K562 (cell line): Measurements from ENCODE around the gene AHCY. TPM values are rescaled to one million over a fixed set of nuclear protein-coding genes. Genes with fewer than 3 reads are reported as not detected.

Experiments used
- ATAC-seq: fragments of 200-7000 bp; cut with Tn5 transposase; 3 replicates; pipeline ENCODE4 v1.9.1; 2020; ENCODE audit warnings: moderate library complexity
- BruUV-seq: library from RNA; stranded (reverse); fragments of 400-500 nt; replicated peaks from 2 replicates; lab custom pipeline; 2021; lab: Mats Ljungman, UMichigan
- CTCF ChIA-PET: fragments of 300-600 bp; formaldehyde crosslinking; extraction: SDS; loops from one replicate; lab custom pipeline; 2021; ENCODE audit warnings: low intra/inter-chr PET ratio; lab: Yijun Ruan, JAX
- POLR2A ChIA-PET: fragments of 300-600, 350-650 bp; sonication (Branson Sonifier 250); formaldehyde crosslinking; extraction: SDS; loops from one replicate; lab custom pipeline; 2021; ENCODE audit warnings: antibody characterized with exemption, inconsistent platforms; lab: Yijun Ruan, JAX
- DNase-seq, 4 experiments: peaks; one replicate each; pipeline versions ENCODE4 v3.0.0 to v3.0.0-alpha.2; 2011 to 2018; ENCODE audit warnings: low spot score in 3 of 4, mixed read lengths in 3 of 4; ENCODE audit errors: extremely low read depth in 1 of 4
- FAIRE-seq: peaks from 2 replicates; lab custom pipeline; 2011; peaks lifted over from hg19 to GRCh38; lab: Jason Lieb, UNC
- H2AFZ ChIP-seq: 2 replicates; pipeline ENCODE4 v1.6.0; 2011; ENCODE audit warnings: low read depth, low read length, control low read depth, inconsistent platforms
- H3K27ac ChIP-seq: fragments of 200-600 bp; 3 replicates; pipeline ENCODE4 v1.8.0; 2011; ENCODE audit warnings: low read depth, mild to moderate bottlenecking, control low read depth, inconsistent platforms, low read length, moderate library complexity, mixed read lengths; ENCODE audit errors: extremely low read depth
- H3K27me3 ChIP-seq, 2 experiments: fragments of 300-600 bp in 1 of 2; 2 replicates in 1 of 2; 3 replicates in 1 of 2; pipeline versions ENCODE4 v1.6.0 to v1.8.0; 2011; ENCODE audit warnings: inconsistent platforms in 2 of 2, low read length in 2 of 2, mild to moderate bottlenecking in 1 of 2, mixed read lengths in 1 of 2, moderate library complexity in 1 of 2; ENCODE audit not compliant: control insufficient read depth in 2 of 2, insufficient read depth in 2 of 2
- H3K36me3 ChIP-seq: fragments of 300-600 bp; 3 replicates; pipeline ENCODE4 v1.8.0; 2011; ENCODE audit warnings: mild to moderate bottlenecking, low read length, inconsistent platforms; ENCODE audit not compliant: control insufficient read depth, insufficient read depth
- H3K4me1 ChIP-seq, 2 experiments: fragments of 200-600 bp in 1 of 2; replicated peaks in 1 of 2; 2 replicates in 1 of 2; 3 replicates in 1 of 2; pipeline versions ENCODE4 v1.5.1 to v1.8.0; 2011; ENCODE audit warnings: inconsistent platforms in 2 of 2, low read length in 2 of 2, mild to moderate bottlenecking in 1 of 2, mixed read lengths in 1 of 2, moderate library complexity in 1 of 2; ENCODE audit not compliant: control insufficient read depth in 2 of 2, insufficient read depth in 2 of 2
- H3K4me2 ChIP-seq: 2 replicates; pipeline ENCODE4 v1.6.1; 2011; ENCODE audit warnings: low read length, control low read depth, inconsistent platforms, mixed read lengths; ENCODE audit not compliant: insufficient read depth
- H3K4me3 ChIP-seq: fragments of 200-600 bp; sonication (generic), shearing (Covaris generic); 2 replicates; pipeline ENCODE4 v1.5.1; 2016; ENCODE audit warnings: control low read depth, inconsistent platforms
- H3K79me2 ChIP-seq: fragments of 200-600 bp; 3 replicates; pipeline ENCODE4 v1.8.0; 2011; ENCODE audit warnings: low read length, inconsistent platforms; ENCODE audit not compliant: control insufficient read depth, insufficient read depth
- H3K9ac ChIP-seq, 2 experiments: 2 replicates each; pipeline versions ENCODE4 v1.6.0 to v1.6.1; 2011; ENCODE audit warnings: low read depth in 2 of 2, low read length in 2 of 2, control low read depth in 1 of 2, inconsistent platforms in 1 of 2, mild to moderate bottlenecking in 1 of 2, mixed read lengths in 1 of 2; ENCODE audit not compliant: insufficient read depth in 1 of 2
- H3K9me1 ChIP-seq: one replicate; pipeline ENCODE4 v1.6.0; 2011; ENCODE audit warnings: inconsistent platforms, mild to moderate bottlenecking, low read length, moderate library complexity; ENCODE audit not compliant: control insufficient read depth, insufficient read depth
- H3K9me3 ChIP-seq: replicated peaks from 2 replicates; pipeline ENCODE4 v1.5.1; 2011; ENCODE audit warnings: low read depth, low read length, inconsistent platforms; ENCODE audit not compliant: control insufficient read depth, insufficient read depth
- H4K20me1 ChIP-seq: replicated peaks from 2 replicates; pipeline ENCODE4 v1.6.1; 2011; ENCODE audit warnings: low read length, inconsistent platforms, mixed read lengths; ENCODE audit not compliant: control insufficient read depth, insufficient read depth
- E4F1 ChIP-seq: fragments of 250-450 bp; sonication (Bioruptor Pico); IDR thresholded peaks from 2 replicates; pipeline ENCODE4 v1.5.0; 2021; ENCODE audit warnings: mild to moderate bottlenecking, borderline replicate concordance
- ESRRA ChIP-seq: fragments of 450-650 bp; IDR thresholded peaks from 2 replicates; pipeline ENCODE4 v1.6.1; 2014; ENCODE audit warnings: low read depth, mild to moderate bottlenecking, moderate library complexity, borderline replicate concordance
- HES1 ChIP-seq: fragments of 450-650 bp; IDR thresholded peaks from 2 replicates; pipeline ENCODE4 v1.6.1; 2016; ENCODE audit warnings: low read depth, mild to moderate bottlenecking, moderate library complexity
- HEY1 ChIP-seq: fragments of 250-450 bp; sonication (Bioruptor Pico); IDR thresholded peaks from 2 replicates; pipeline ENCODE4 v1.5.0; 2020; ENCODE audit warnings: mild to moderate bottlenecking, moderate library complexity, borderline replicate concordance
- MCM5 ChIP-seq: fragments of 450-650 bp; IDR thresholded peaks from 2 replicates; pipeline ENCODE4 v1.6.1; 2016; ENCODE audit warnings: low read depth
- RCOR1 ChIP-seq, 2 experiments: IDR thresholded peaks; 2 replicates each; pipeline ENCODE4 v1.6.1; 2012; ENCODE audit warnings: low read depth in 2 of 2, low read length in 2 of 2, borderline replicate concordance in 1 of 2, improper control_type of control experiment in 1 of 2
- SMC3 ChIP-seq: conservative IDR thresholded peaks from 2 replicates; pipeline ENCODE4 v1.6.1; 2011; ENCODE audit warnings: low read depth, low read length, improper control_type of control experiment; ENCODE audit not compliant: insufficient read depth
- TAF7 ChIP-seq: fragments of 450-650 bp; IDR thresholded peaks from 2 replicates; pipeline ENCODE4 v1.6.1; 2016; ENCODE audit warnings: missing genetic modification characterization, missing compliant biosample characterization
- TCFL5 ChIP-seq: fragments of 250-450 bp; sonication (Bioruptor Pico); conservative IDR thresholded peaks from 2 replicates; pipeline ENCODE4 v1.6.1; 2021; ENCODE audit warnings: mild to moderate bottlenecking, moderate library complexity, matching md5 sums
- ZNF133 ChIP-seq: fragments of 250-450 bp; sonication (Bioruptor Pico); IDR thresholded peaks from 2 replicates; pipeline ENCODE4 v1.4.0; 2020; ENCODE audit warnings: mild to moderate bottlenecking
- ZNF175 ChIP-seq: fragments of 200-800 bp; sonication (Bioruptor generic); IDR thresholded peaks from 2 replicates; pipeline ENCODE4 v1.6.1; 2016; ENCODE audit warnings: low read depth, mild to moderate bottlenecking, missing genetic modification characterization, missing compliant biosample characterization
- ZNF3 ChIP-seq: fragments of 250-450 bp; sonication (Bioruptor Pico); IDR thresholded peaks from 2 replicates; pipeline ENCODE4 v1.5.0; 2021; ENCODE audit warnings: mild to moderate bottlenecking, moderate library complexity
- ZNF316 ChIP-seq: fragments of 450-650 bp; IDR thresholded peaks from 2 replicates; pipeline ENCODE4 v1.6.1; 2016
- ZNF384 ChIP-seq: IDR thresholded peaks from 2 replicates; pipeline ENCODE4 v1.6.1; 2012; ENCODE audit warnings: low read depth, low read length, improper control_type of control experiment
- ZNF583 ChIP-seq: fragments of 250-450 bp; sonication (Bioruptor Pico); IDR thresholded peaks from 2 replicates; pipeline ENCODE4 v1.4.0; 2020
- WGBS: fragments of 100-300 bp; shearing (Covaris generic); methylation state at CpG from one replicate; pipeline ENCODE4 v1.1.6; 2016; ENCODE audit warnings: low coverage, mixed read lengths; ENCODE audit not compliant: insufficient coverage; ENCODE audit errors: missing lambda C conversion rate; 5-methylcytosine and 5-hydroxymethylcytosine counted together
- in situ Hi-C: fragments of 300-500 bp; cut with MboI; formaldehyde crosslinking; loops from 4 replicates; pipeline ENCODE4 v1.15.0; 2018; ENCODE audit warnings: inconsistent platforms, mixed read lengths
- intact Hi-C: fragments of 100-400 bp; cut with micrococcal nuclease; formaldehyde crosslinking; loops from 2 replicates; pipeline ENCODE4 v1.14.2; 2022
- polyA plus RNA-seq, 8 experiments: library from polyadenylated mRNA; depleted of rRNA in 4 of 8; stranded (reverse) in 5 of 8; unstranded in 3 of 8; fragments of >200 nt; fragmentation: Nextera tagmentation in 2 of 8; fragmentation: Illumina TruSeq in 1 of 8; extraction: Ambion mirVana in 2 of 8; extraction: Trizol in 1 of 8; gene quantifications; 2 replicates each; pipeline versions ENCODE4 v1.2.1 to v1.2.3, GENCODE V29; 2011 to 2014; ENCODE audit warnings: inconsistent platforms in 1 of 8, missing spikeins in 1 of 8
- total RNA-seq, 7 experiments: library from RNA; depleted of rRNA in 6 of 7; stranded (reverse); fragments of >200 nt in 6 of 7; fragmentation: Illumina TruSeq in 2 of 7; extraction: Trizol in 2 of 7; gene quantifications; 2 replicates each; pipeline versions ENCODE4 v1.2.1 to v1.2.3, GENCODE V29; 2011 to 2021; ENCODE audit warnings: low replicate concordance in 1 of 7
- TF ChIP-seq, protein P1 (sequence below): sonication (generic); formaldehyde crosslinking; IDR thresholded peaks from 2 replicates; pipeline ENCODE4 v1.8.0; 2022; ENCODE audit warnings: missing genetic modification reagents, mild to moderate bottlenecking, borderline replicate concordance
- TF ChIP-seq, protein P2 (sequence below): fragments of 250-450 bp; sonication (Bioruptor Pico); IDR thresholded peaks from 2 replicates; pipeline ENCODE4 v1.4.0; 2020; ENCODE audit warnings: mild to moderate bottlenecking, moderate library complexity

The AHCY gene
- total and polyA plus RNA-seq, 9 of the 15 experiments (the other 6 are each of a cell fraction or from before 2014, with no cell fraction given) = 82.5 to 269 (median 190) TPM

- intact Hi-C loops (no loop called here), in situ Hi-C loops (no loop called here)
- 4% methylated on average over 3 of the region's 3 CpGs for WGBS
- ChIA-PET CTCF (no interaction called here), POLR2A (interaction anchor here (1.1 to 1.4 kb wide), 2 partner anchors 17 to 59 kb away, joined by 3 to 4 read pairs; no protein-coding TSS in a partner anchor)
- Histone ChIP-seq H3K4me2 (no peak overlapping the region), H3K4me3 (no peak overlapping the region), H4K20me1 (no peaks in the 10 kb centered on the region), H3K36me3 (no peaks in the 10 kb centered on the region), H3K9me3 (no peaks in the 10 kb centered on the region), H2AFZ (peak overlapping the region; percentile 29; the same call in 1 of the 2 replicates), H3K4me1 (peaks cover 0 to 8% of the 10 kb centered on the region in 2 experiments; a peak in 3 of 5 replicates), H3K27me3 (no peaks in the 10 kb centered on the region), H3K9ac (no peak overlapping the region), H3K79me2 (no peaks in the 10 kb centered on the region), H3K9me1 (no peaks in the 10 kb centered on the region), H3K27ac (no peak overlapping the region)
- no TSS peak for BruUV-seq
- DNase-seq = no peak
- peak; percentile 58 for ATAC-seq
- peak; percentile 46 for FAIRE-seq
- no peak for TF ChIP-seq ZNF384
- no peak for TF ChIP-seq TCFL5 (CRISPR knock-in tag)
- no peak for TF ChIP-seq HES1
- TF ChIP-seq RCOR1 (IDR thresholded peaks at IDR 0.05; ENCODE audit: borderline replicate concordance in 1 of 2, low read depth in 2 of 2, low read length in 2 of 2) = no peak
- TF ChIP-seq MCM5 = no peak
- TF ChIP-seq ZNF316 = no peak
- no peak for TF ChIP-seq ZNF175 (CRISPR knock-in tag)
- TF ChIP-seq SMC3 = no peak
- TF ChIP-seq E4F1 = no peak
- TF ChIP-seq, protein P1, sequence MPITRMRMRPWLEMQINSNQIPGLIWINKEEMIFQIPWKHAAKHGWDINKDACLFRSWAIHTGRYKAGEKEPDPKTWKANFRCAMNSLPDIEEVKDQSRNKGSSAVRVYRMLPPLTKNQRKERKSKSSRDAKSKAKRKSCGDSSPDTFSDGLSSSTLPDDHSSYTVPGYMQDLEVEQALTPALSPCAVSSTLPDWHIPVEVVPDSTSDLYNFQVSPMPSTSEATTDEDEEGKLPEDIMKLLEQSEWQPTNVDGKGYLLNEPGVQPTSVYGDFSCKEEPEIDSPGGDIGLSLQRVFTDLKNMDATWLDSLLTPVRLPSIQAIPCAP (CRISPR knock-in tag) = no peak
- TF ChIP-seq, protein P2, sequence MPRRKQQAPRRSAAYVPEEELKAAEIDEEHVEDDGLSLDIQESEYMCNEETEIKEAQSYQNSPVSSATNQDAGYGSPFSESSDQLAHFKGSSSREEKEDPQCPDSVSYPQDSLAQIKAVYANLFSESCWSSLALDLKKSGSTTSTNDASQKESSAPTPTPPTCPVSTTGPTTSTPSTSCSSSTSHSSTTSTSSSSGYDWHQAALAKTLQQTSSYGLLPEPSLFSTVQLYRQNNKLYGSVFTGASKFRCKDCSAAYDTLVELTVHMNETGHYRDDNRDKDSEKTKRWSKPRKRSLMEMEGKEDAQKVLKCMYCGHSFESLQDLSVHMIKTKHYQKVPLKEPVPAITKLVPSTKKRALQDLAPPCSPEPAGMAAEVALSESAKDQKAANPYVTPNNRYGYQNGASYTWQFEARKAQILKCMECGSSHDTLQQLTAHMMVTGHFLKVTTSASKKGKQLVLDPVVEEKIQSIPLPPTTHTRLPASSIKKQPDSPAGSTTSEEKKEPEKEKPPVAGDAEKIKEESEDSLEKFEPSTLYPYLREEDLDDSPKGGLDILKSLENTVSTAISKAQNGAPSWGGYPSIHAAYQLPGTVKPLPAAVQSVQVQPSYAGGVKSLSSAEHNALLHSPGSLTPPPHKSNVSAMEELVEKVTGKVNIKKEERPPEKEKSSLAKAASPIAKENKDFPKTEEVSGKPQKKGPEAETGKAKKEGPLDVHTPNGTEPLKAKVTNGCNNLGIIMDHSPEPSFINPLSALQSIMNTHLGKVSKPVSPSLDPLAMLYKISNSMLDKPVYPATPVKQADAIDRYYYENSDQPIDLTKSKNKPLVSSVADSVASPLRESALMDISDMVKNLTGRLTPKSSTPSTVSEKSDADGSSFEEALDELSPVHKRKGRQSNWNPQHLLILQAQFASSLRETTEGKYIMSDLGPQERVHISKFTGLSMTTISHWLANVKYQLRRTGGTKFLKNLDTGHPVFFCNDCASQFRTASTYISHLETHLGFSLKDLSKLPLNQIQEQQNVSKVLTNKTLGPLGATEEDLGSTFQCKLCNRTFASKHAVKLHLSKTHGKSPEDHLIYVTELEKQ = no peak
- no peak for TF ChIP-seq ZNF583 (CRISPR knock-in tag)
- TF ChIP-seq TAF7 = 0 out of 2 replicates have a peak, but pooled peaks have one; percentile 54
- TF ChIP-seq ZNF3 (CRISPR knock-in tag) = no peak
- no peak for TF ChIP-seq ZNF133 (CRISPR knock-in tag)
- peak; percentile 58; the same call in 1 of the 2 replicates for TF ChIP-seq ESRRA
- TF ChIP-seq HEY1 (CRISPR knock-in tag) = no peak
These were observed 46.9 kb upstream of the AHCY start for GRCh38 chr20:34350095-34350494.
